Smooth muscle cell (in vitro differentiated cells): ENCODE results near the gene COL6A5. TPM values are rescaled to one million over a fixed set of nuclear protein-coding genes. Genes with fewer than 3 reads are reported as not detected.

Source experiments
- DNase-seq: peaks from one replicate; lab custom pipeline; 2025; ENCODE audit not compliant: unreplicated experiment; lab: John Stamatoyannopoulos, UW
- H2AFZ ChIP-seq: fragments of 200-600 bp; sonication (generic); 2 replicates; pipeline ENCODE4 v1.6.0; 2016; ENCODE audit warnings: antibody characterized with exemption, low read depth, mild to moderate bottlenecking
- H3F3A ChIP-seq: fragments of 200-600 bp; sonication (generic); 2 replicates; pipeline ENCODE4 v1.6.0; 2017; ENCODE audit warnings: antibody characterized with exemption, low read depth
- H3K27ac ChIP-seq: fragments of 200-600 bp; sonication (generic); 2 replicates; pipeline ENCODE4 v1.5.1; 2016; ENCODE audit warnings: low read depth, mild to moderate bottlenecking
- H3K27me3 ChIP-seq: fragments of 200-600 bp; sonication (generic); 2 replicates; pipeline ENCODE4 v1.6.1; 2016; ENCODE audit warnings: low read depth, mild to moderate bottlenecking
- H3K36me3 ChIP-seq: fragments of 200-600 bp; sonication (generic); 2 replicates; pipeline ENCODE4 v1.5.1; 2016; ENCODE audit warnings: low read depth
- H3K4me1 ChIP-seq: fragments of 200-600 bp; sonication (generic); 2 replicates; pipeline ENCODE4 v1.5.1; 2016; ENCODE audit warnings: low read depth
- H3K4me2 ChIP-seq: fragments of 200-600 bp; sonication (generic); 2 replicates; pipeline ENCODE4 v1.6.0; 2016; ENCODE audit warnings: mild to moderate bottlenecking
- H3K4me3 ChIP-seq: fragments of 200-600 bp; sonication (generic); 2 replicates; pipeline ENCODE4 v1.5.1; 2016; ENCODE audit warnings: mild to moderate bottlenecking
- H3K79me2 ChIP-seq: fragments of 200-600 bp; sonication (generic); 2 replicates; pipeline ENCODE4 v1.6.0; 2016; ENCODE audit warnings: low read depth, mild to moderate bottlenecking
- H3K9ac ChIP-seq: fragments of 200-600 bp; sonication (generic); 2 replicates; pipeline ENCODE4 v1.6.0; 2016; ENCODE audit warnings: low read depth
- H3K9me3 ChIP-seq: fragments of 200-600 bp; sonication (generic); replicated peaks from 2 replicates; pipeline ENCODE4 v1.5.1; 2016; ENCODE audit warnings: low read depth
- H4K20me1 ChIP-seq: fragments of 200-600 bp; sonication (generic); 2 replicates; pipeline ENCODE4 v1.6.0; 2016; ENCODE audit warnings: low read depth
- WGBS: methylation state at CpG from one replicate; pipeline ENCODE4 v1.1.7; 2016; ENCODE audit warnings: low lambda C conversion rate; 5-methylcytosine and 5-hydroxymethylcytosine counted together
- polyA plus RNA-seq: library from polyadenylated mRNA; unstranded; fragments of >200 nt; fragmentation: Nextera tagmentation; extraction: Ambion mirVana; gene quantifications from 2 replicates; pipeline ENCODE4 v1.2.1, GENCODE V29; 2016
- total RNA-seq: library from RNA; depleted of rRNA; stranded (reverse); fragments of >200 nt; gene quantifications from 2 replicates; pipeline ENCODE4 v1.2.3, GENCODE V29; 2014
- TF ChIP-seq, protein P1 (sequence below): fragments of 200-600 bp; sonication (generic); IDR thresholded peaks from 2 replicates; pipeline ENCODE4 v1.5.1; 2017; ENCODE audit warnings: borderline replicate concordance, mild to moderate bottlenecking, antibody characterized with exemption; ENCODE audit not compliant: insufficient read depth, poor library complexity, severe bottlenecking

The COL6A5 gene
- total and polyA plus RNA-seq, 2 experiments from 2014 or later, result 1.2 TPM; not detected in 1

DNA sequence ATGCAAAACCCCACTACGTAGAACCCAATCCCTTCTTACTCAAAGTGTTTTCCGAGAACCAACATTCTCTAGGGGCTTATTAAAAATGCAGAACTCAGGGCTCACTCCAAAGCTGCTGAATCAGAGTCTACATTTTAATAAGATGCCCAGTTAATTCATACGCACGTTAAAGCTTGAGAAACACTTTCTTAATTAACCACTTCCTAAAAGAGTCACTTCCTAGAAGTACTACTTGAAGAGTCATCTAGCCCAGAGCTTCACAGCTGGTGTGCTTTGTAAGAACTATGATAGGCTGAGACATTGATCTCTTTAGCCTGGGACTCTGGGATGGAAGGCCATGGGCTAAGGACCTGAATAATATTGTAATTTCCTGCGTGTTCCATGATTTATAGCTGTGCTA, 9.0 kb downstream of the COL6A5 start:
- H3K9me3 ChIP-seq, result no peaks in the 10 kb centered on the region
- H2AFZ ChIP-seq, result no peak overlapping the region
- no peaks in the 10 kb centered on the region for H3K4me1 ChIP-seq
- no peak overlapping the region for H3K4me3 ChIP-seq
- no peak overlapping the region for H3K9ac ChIP-seq
- no peaks in the 10 kb centered on the region for H3K36me3 ChIP-seq
- H3F3A ChIP-seq, result no peaks in the 10 kb centered on the region
- no peaks in the 10 kb centered on the region for H3K79me2 ChIP-seq
- no peak overlapping the region for H3K27ac ChIP-seq
- WGBS, result 69% methylated on average over 5 of the region's 5 CpGs
- H3K4me2 ChIP-seq, result no peak overlapping the region
- DNase-seq, result no peak
- no peaks in the 10 kb centered on the region for H3K27me3 ChIP-seq
- TF ChIP-seq, protein P1, sequence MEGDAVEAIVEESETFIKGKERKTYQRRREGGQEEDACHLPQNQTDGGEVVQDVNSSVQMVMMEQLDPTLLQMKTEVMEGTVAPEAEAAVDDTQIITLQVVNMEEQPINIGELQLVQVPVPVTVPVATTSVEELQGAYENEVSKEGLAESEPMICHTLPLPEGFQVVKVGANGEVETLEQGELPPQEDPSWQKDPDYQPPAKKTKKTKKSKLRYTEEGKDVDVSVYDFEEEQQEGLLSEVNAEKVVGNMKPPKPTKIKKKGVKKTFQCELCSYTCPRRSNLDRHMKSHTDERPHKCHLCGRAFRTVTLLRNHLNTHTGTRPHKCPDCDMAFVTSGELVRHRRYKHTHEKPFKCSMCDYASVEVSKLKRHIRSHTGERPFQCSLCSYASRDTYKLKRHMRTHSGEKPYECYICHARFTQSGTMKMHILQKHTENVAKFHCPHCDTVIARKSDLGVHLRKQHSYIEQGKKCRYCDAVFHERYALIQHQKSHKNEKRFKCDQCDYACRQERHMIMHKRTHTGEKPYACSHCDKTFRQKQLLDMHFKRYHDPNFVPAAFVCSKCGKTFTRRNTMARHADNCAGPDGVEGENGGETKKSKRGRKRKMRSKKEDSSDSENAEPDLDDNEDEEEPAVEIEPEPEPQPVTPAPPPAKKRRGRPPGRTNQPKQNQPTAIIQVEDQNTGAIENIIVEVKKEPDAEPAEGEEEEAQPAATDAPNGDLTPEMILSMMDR, result no peak
- H4K20me1 ChIP-seq, result no peaks in the 10 kb centered on the region

DNA sequence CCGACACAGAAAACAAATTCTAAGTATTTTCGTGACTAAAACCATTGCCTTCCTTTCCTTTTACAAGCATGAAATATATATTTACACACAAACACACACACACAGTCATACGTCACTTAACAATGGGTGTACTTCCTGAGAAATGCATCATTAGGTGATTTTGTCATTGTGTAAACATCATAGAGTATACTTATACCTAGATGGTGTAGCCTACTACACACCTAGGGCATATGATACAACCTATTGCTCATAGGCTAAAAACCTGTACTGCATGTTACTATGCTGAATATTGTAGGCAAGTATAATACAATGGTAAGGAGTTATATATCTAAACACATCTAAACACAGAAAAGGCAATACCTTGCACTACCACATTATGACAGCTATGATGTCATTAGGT, 28.6 kb downstream of the COL6A5 start:
- Histone ChIP-seq H3K4me1 (no peaks in the 10 kb centered on the region), H3K9me3 (no peaks in the 10 kb centered on the region), H3K27me3 (no peaks in the 10 kb centered on the region), H4K20me1 (no peaks in the 10 kb centered on the region), H2AFZ (no peak overlapping the region), H3F3A (no peaks in the 10 kb centered on the region), H3K79me2 (no peaks in the 10 kb centered on the region), H3K4me3 (no peak overlapping the region), H3K4me2 (no peak overlapping the region), H3K27ac (no peak overlapping the region), H3K36me3 (no peaks in the 10 kb centered on the region), H3K9ac (no peak overlapping the region)
- TF ChIP-seq, protein P1, result no peak
- no peak for DNase-seq
- 91% methylated on average over 3 of the region's 3 CpGs for WGBS

DNA sequence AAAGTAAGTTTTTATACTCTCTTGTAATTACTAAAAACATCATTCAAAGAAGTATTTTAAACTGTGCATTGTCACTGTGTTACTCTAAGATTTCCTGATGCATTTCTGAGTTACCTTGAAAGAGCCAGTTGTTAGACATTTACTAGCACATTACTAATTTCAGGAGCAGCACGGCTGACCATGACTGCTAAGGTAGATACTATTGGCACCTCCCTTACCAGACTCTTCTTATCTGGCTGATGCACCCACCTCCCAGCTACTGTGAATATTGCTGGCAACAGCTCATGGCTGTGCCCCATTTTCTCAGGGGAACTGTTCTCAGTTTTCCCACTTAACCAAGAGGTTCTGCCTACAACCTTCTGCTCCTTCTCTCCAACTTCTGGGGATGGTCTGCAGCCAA, 29.4 kb downstream of the COL6A5 start:
- Histone ChIP-seq H3K4me2 (no peak overlapping the region), H3K9me3 (no peaks in the 10 kb centered on the region), H3F3A (no peaks in the 10 kb centered on the region), H3K36me3 (no peaks in the 10 kb centered on the region), H4K20me1 (no peaks in the 10 kb centered on the region), H2AFZ (no peak overlapping the region), H3K9ac (no peak overlapping the region), H3K27ac (no peak overlapping the region), H3K4me1 (no peaks in the 10 kb centered on the region), H3K27me3 (no peaks in the 10 kb centered on the region), H3K79me2 (no peaks in the 10 kb centered on the region), H3K4me3 (no peak overlapping the region)
- 84% methylated on average over 1 of the region's 1 CpG for WGBS
- no peak for DNase-seq
- TF ChIP-seq, protein P1, result no peak

DNA sequence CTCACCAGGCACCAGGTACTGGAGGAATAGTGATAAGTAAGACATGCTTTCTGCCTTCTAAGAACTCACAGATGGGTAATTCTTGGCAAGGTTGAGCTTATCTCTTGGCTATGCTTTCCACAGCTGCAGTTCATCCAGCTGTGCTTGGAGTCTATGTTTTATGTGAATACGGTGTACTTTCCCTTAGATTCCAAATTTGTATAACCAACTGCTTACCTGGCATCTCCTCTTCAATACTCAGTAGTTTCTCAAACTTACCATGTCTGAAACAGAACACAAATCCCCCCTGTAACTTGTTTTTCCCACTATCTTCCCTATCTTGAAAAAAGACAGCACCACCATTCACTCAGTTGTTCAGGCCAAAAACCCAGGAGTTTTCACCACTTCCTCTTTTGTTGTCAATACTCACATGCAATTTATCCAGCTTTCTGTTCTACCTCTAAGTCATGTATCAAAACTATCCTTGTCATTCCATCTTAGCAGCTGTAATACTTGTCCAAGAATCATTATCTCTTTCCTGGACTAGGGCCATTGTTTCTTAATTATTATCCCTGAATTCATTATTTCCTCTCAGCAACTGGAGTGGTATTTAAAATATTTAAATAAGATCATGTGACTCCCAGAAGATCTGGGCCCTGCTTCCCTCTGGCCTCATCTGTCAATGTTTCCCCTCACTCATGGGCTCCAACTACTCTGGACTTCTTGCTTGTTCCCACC, 32.6 kb downstream of the COL6A5 start:
- H3K79me2 ChIP-seq, result no peaks in the 10 kb centered on the region
- no peaks in the 10 kb centered on the region for H3K36me3 ChIP-seq
- no peaks in the 10 kb centered on the region for H4K20me1 ChIP-seq
- H3K4me3 ChIP-seq, result no peak overlapping the region
- H3K27ac ChIP-seq, result peak overlapping the region; percentile 65
- H3K4me2 ChIP-seq, result peak overlapping the region; percentile 14
- no peaks in the 10 kb centered on the region for H3K27me3 ChIP-seq
- H2AFZ ChIP-seq, result no peak overlapping the region
- H3K9me3 ChIP-seq, result no peaks in the 10 kb centered on the region
- no peaks in the 10 kb centered on the region for H3K4me1 ChIP-seq
- TF ChIP-seq, protein P1, result no peak
- 100% methylated on average over 1 of the region's 1 CpG for WGBS
- no peak overlapping the region for H3K9ac ChIP-seq
- H3F3A ChIP-seq, result no peaks in the 10 kb centered on the region
- DNase-seq, result no peak
